Spinal cord (tissue), 10 donors: Measurements from ENCODE around the gene GALR2. TPM values are rescaled to one million over a fixed set of nuclear protein-coding genes. Genes with fewer than 3 reads are reported as not detected.
"Not testable (repeated sequence)": the region's sequence is repeated elsewhere in the genome, so short reads cannot be mapped to it uniquely, and the experiment has no call there.

Experiments
- DNase-seq, 6 donors: peaks; one replicate each; pipeline versions ENCODE4 v3.0.0 to v3.0.0-alpha.2; 2013 to 2015; ENCODE audit warnings: low spot score in 6 of 6, low read depth in 4 of 6
- H3K27ac ChIP-seq: one replicate; pipeline ENCODE4 v1.5.1; 2013; ENCODE audit warnings: low read depth, low read length, control low read depth
- H3K27me3 ChIP-seq: one replicate; pipeline ENCODE4 v1.6.1; 2013; ENCODE audit warnings: low read length; ENCODE audit not compliant: control insufficient read depth, insufficient read depth
- H3K36me3 ChIP-seq: one replicate; pipeline ENCODE4 v1.6.1; 2013; ENCODE audit warnings: low read length; ENCODE audit not compliant: control insufficient read depth, insufficient read depth
- H3K4me1 ChIP-seq: one replicate; pipeline ENCODE4 v1.6.1; 2013; ENCODE audit warnings: low read length; ENCODE audit not compliant: control insufficient read depth, insufficient read depth
- H3K4me3 ChIP-seq: one replicate; pipeline ENCODE4 v1.5.1; 2013; ENCODE audit warnings: low read depth, low read length, control low read depth
- H3K9me3 ChIP-seq: one replicate; pipeline ENCODE4 v1.6.1; 2013; ENCODE audit warnings: low read length; ENCODE audit not compliant: control insufficient read depth, insufficient read depth
- WGBS: methylation state at CpG from one replicate; pipeline ENCODE4 v1.1.5; 2013; ENCODE audit warnings: missing lambda C conversion rate; ENCODE audit not compliant: insufficient coverage; 5-methylcytosine and 5-hydroxymethylcytosine counted together
- polyA plus RNA-seq, 2 donors: library from polyadenylated mRNA; unstranded; fragments of 120-200 nt; gene quantifications; one replicate each; pipeline ENCODE4 v1.2.1, GENCODE V29; 2013; ENCODE audit not compliant: insufficient read length in 2 of 2
- total RNA-seq, 2 donors: library from RNA; depleted of rRNA in 1 of 2; stranded (reverse); fragments of 120-200 nt in 1 of 2; fragments of >200 nt in 1 of 2; gene quantifications; one replicate each; pipeline versions ENCODE4 v1.2.3 to v1.2.4, GENCODE V29; 2013 to 2014
- donor health status: healthy.

The GALR2 gene
- total and polyA plus RNA-seq, 4 donors = 0.47 to 0.74 TPM; not detected in 2

DNA sequence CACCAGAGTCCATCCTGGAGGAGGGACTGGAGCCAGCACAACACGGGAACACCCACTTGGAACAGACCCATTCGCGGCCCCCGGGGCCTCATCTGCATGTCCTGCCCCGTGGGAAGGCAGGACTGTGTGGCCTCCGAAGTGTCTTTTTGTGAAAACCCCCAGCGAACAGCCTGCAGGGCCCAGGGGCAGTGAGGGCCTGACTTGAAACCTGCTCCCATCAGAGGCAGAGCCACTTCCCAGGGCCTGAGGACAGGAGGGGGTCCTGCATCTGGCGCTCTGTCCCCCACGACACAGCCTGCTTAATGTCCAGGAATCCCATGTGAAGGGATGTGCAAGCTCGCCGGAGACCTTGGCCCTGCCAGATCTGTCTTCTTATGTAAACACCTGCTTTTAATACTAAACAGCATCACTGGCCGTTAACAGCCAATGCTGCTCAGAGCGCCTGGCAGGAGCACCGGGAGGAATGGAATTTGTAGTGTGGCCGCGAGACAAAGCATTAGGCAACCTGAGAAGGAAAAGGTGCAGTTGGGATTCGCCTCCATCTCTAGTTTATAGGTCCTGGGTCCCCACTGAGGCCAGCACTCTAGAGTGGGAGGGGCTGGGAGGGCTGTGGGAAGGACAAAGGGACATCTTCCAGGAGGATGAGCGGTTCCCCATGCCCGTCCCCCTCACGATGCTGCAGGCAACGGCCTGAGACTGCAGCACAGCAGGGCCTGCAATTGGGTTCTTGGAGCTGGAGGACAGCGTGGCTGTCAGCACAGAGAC lies 37.9 kb upstream of the GALR2 start:
- WGBS = 30% methylated on average over 19 of the region's 22 CpGs
- Histone ChIP-seq H3K27me3 (no peaks in the 10 kb centered on the region), H3K4me1 (peaks cover 16% of the 10 kb centered on the region), H3K4me3 (no peak overlapping the region), H3K36me3 (peaks cover 40% of the 10 kb centered on the region), H3K27ac (peak overlapping the region; percentile 21), H3K9me3 (no peaks in the 10 kb centered on the region)
- peak in 2 of 6 donors; percentile 19 to 43 for DNase-seq

DNA sequence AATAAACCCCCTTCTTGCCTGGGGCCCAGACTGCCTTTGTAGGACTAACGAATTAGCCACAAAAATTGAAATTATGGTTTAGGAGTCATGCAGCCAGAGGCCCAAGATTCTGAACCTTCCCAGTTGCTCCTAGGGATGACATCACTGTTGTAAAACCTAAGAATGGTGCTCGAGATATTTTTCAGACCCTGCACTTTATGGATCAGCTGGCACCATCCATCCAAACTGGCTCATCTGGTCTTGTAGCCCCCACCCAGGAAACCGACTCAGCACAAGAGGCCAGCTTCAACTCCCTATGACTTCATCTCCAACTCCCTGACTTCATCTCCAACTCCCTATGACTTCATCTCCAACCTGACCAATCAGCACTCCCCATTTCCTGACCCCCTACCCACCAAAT lies 36.5 kb upstream of the GALR2 start:
- 82% methylated on average over 3 of the region's 3 CpGs for WGBS
- Histone ChIP-seq H3K4me1 (peaks cover 8% of the 10 kb centered on the region), H3K4me3 (no peak overlapping the region), H3K27ac (no peak overlapping the region), H3K36me3 (peaks cover 54% of the 10 kb centered on the region), H3K9me3 (no peaks in the 10 kb centered on the region), H3K27me3 (no peaks in the 10 kb centered on the region)
- no peak for DNase-seq

- no peak for DNase-seq
- 35% methylated on average over 3 of the region's 6 CpGs for WGBS
- Histone ChIP-seq H3K4me1 (peaks cover 8% of the 10 kb centered on the region), H3K36me3 (peaks cover 64% of the 10 kb centered on the region), H3K27ac (no peak overlapping the region), H3K27me3 (no peaks in the 10 kb centered on the region), H3K4me3 (no peak overlapping the region), H3K9me3 (no peaks in the 10 kb centered on the region)
Observed at GRCh38 chr17:76039121-76039520, 35.5 kb upstream of the GALR2 start.

GRCh38 chr17:76040376-76040775 lies 34.2 kb upstream of the GALR2 start:
- Histone ChIP-seq H3K4me1 (peaks cover 8% of the 10 kb centered on the region), H3K4me3 (no peak overlapping the region), H3K36me3 (peaks cover 76% of the 10 kb centered on the region), H3K27ac (no peak overlapping the region), H3K27me3 (no peaks in the 10 kb centered on the region), H3K9me3 (no peaks in the 10 kb centered on the region)
- no peak for DNase-seq
- 43% methylated on average over 2 of the region's 6 CpGs for WGBS

- H3K27me3 ChIP-seq, H3K9me3 ChIP-seq, H3K27ac ChIP-seq, H3K4me1 ChIP-seq, DNase-seq, H3K4me3 ChIP-seq: not testable (repeated sequence)
- peaks cover 91% of the 10 kb centered on the region for H3K36me3 ChIP-seq
- 100% methylated on average over 3 of the region's 3 CpGs for WGBS
Observed at GRCh38 chr17:76042868-76043267, 31.7 kb upstream of the GALR2 start.

DNA sequence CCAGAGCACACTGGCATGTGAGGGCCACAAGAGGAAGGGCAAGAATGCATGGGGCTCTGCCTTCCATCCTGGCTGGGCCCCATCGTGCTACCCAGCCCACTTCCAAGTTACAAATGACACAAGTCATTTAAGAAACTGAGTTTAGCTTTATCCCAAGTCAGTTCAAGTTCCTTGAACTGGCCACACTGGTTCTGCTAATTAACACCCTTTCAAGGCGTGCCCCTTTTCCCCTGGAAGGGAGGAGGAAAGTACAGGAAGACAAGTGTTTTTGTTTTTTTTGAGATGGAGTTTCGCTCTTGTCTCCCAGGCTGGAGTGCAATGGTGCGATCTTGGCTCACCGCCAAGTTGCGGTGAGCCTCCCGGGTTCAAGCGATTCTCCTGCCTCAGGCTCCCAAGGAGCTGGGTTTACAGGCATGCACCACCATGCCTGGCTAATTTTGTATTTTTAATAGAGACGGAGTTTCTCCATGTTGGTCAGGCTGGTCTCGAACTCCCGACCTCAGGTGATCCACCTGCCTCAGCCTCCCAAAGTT lies 30.0 kb upstream of the GALR2 start:
- peaks cover 91% of the 10 kb centered on the region for H3K36me3 ChIP-seq
- H3K27me3 ChIP-seq, H3K27ac ChIP-seq, H3K4me1 ChIP-seq, H3K4me3 ChIP-seq, DNase-seq, H3K9me3 ChIP-seq: not testable (repeated sequence)
- WGBS = 69% methylated on average over 9 of the region's 11 CpGs

DNA sequence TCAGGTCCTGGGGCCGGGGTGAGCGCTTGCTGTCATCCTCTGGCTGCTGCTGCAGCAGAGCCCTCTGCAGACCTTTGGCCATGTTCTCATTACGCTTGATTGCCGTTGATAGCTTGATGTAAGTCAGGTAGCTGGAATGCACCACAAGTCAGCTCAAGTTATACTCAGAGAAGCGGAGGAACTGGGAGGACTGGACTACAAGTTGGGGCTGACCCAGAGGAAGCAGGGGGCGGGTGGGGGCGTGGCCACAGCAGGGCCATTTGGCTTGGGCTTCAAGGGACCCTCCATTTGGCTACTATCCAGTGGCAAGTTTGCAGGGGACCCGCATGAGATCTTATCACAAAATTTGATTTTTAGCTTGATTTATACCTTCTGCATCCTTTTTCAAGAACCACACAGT lies 28.5 kb upstream of the GALR2 start:
- peaks cover 88% of the 10 kb centered on the region for H3K36me3 ChIP-seq

GRCh38 chr17:76048025-76048605 lies 26.5 kb upstream of the GALR2 start:
- Histone ChIP-seq H3K9me3 (no peaks in the 10 kb centered on the region), H3K36me3 (peaks cover 77% of the 10 kb centered on the region), H3K4me3 (no peak overlapping the region), H3K27me3 (no peaks in the 10 kb centered on the region), H3K27ac (no peak overlapping the region), H3K4me1 (no peaks in the 10 kb centered on the region)
- WGBS = 91% methylated on average over 9 of the region's 9 CpGs
- DNase-seq = no peak

More for the DNA sequence above, 28.5 kb upstream of the GALR2 start:
- Histone ChIP-seq H3K4me1 (no peaks in the 10 kb centered on the region), H3K27me3 (no peaks in the 10 kb centered on the region), H3K27ac (no peak overlapping the region), H3K4me3 (no peak overlapping the region), H3K9me3 (no peaks in the 10 kb centered on the region)
- WGBS = 91% methylated on average over 7 of the region's 8 CpGs
- no peak for DNase-seq

- Histone ChIP-seq H3K4me3 (no peak overlapping the region), H3K9me3 (no peaks in the 10 kb centered on the region), H3K36me3 (peaks cover 77% of the 10 kb centered on the region), H3K27ac (no peak overlapping the region), H3K4me1 (no peaks in the 10 kb centered on the region), H3K27me3 (no peaks in the 10 kb centered on the region)
- 83% methylated on average over 4 of the region's 9 CpGs for WGBS
- no peak for DNase-seq
Observed at GRCh38 chr17:76048711-76049110, 25.9 kb upstream of the GALR2 start.

DNA sequence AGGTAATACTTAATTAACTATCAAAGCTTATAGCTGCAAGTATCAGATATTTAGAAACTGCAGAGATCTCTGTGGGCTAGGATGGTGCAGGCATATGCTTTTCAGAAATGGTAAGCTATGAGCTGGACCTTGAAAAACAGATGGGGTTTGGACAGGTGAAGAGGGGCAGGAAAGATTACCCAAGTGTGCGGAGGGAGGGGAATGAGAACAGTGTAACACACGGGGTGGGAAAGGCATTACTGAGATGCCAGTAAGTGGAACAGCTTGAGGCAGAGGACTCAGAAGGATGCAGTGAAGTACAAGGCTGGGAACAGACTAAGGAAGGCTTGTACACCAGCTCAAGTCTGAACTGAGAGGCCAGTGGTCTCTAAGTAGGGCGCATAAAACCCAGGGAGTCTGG lies 25.3 kb upstream of the GALR2 start:
- no peak overlapping the region for H3K4me3 ChIP-seq

More for the DNA sequence above, 25.3 kb upstream of the GALR2 start:
- 85% methylated on average over 2 of the region's 3 CpGs for WGBS
- Histone ChIP-seq H3K4me1 (no peaks in the 10 kb centered on the region), H3K36me3 (peaks cover 74% of the 10 kb centered on the region), H3K9me3 (no peaks in the 10 kb centered on the region), H3K27ac (no peak overlapping the region), H3K27me3 (no peaks in the 10 kb centered on the region)
- no peak for DNase-seq
